ENCODE data around the gene GATM. TPM values are rescaled to one million over a fixed set of nuclear protein-coding genes. Genes with fewer than 3 reads are reported as not detected.
"Not testable (repeated sequence)": the region's sequence is repeated elsewhere in the genome, so short reads cannot be mapped to it uniquely, and the experiment has no call there.

GATM gene
- total RNA-seq, 1 experiment from 2014 or later: 9.5 TPM

- Histone ChIP-seq H3K36me3 (ENCODE audit: insufficient read depth, low read length, poor library complexity, severe bottlenecking) (no peaks in the 10 kb centered on the region), H3K4me3 (ENCODE audit: low read depth, low read length, poor library complexity, severe bottlenecking) (no peak overlapping the region), H3K27ac (ENCODE audit: low read depth, low read length, poor library complexity, severe bottlenecking) (no peak overlapping the region), H3K4me1 (ENCODE audit: insufficient read depth, low read length, poor library complexity, severe bottlenecking) (peaks cover 4% of the 10 kb centered on the region), H3K9me3 (ENCODE audit: low read depth, low read length, poor library complexity, severe bottlenecking) (no peaks in the 10 kb centered on the region), H3K27me3 (replicated peaks; ENCODE audit: insufficient read depth, low read depth, low read length, poor library complexity) (peaks cover 20% of the 10 kb centered on the region)
- ChIA-PET CTCF (no interaction called here), POLR2A (ENCODE audit: low non-redundant PET) (no interaction called here)
- no peak for DNase-seq (ENCODE audit: low spot score)
- intact Hi-C loops (cut with micrococcal nuclease; ENCODE audit: unreplicated experiment): no loop called here
- no TSS peak for BruUV-seq (replicated peaks)
- no peak for TF ChIP-seq CTCF (conservative IDR thresholded peaks at IDR 0.05; ENCODE audit: low read depth, low read length)
- TF ChIP-seq EZH2 (IDR thresholded peaks at IDR 0.05; ENCODE audit: borderline replicate concordance, low read depth, low read length, poor library complexity, severe bottlenecking): no peak
These were observed 6.0 kb downstream of the GATM start for GRCh38 chr15:45372041-45372995.

- Histone ChIP-seq H3K27me3 (replicated peaks; ENCODE audit: insufficient read depth, low read depth, low read length, poor library complexity) (peaks cover 12% of the 10 kb centered on the region), H3K4me1 (ENCODE audit: insufficient read depth, low read length, poor library complexity, severe bottlenecking) (no peaks in the 10 kb centered on the region), H3K4me3 (ENCODE audit: low read depth, low read length, poor library complexity, severe bottlenecking) (no peak overlapping the region), H3K36me3 (ENCODE audit: insufficient read depth, low read length, poor library complexity, severe bottlenecking) (no peaks in the 10 kb centered on the region), H3K27ac (ENCODE audit: low read depth, low read length, poor library complexity, severe bottlenecking) (no peak overlapping the region), H3K9me3 (ENCODE audit: low read depth, low read length, poor library complexity, severe bottlenecking) (no peaks in the 10 kb centered on the region)
- ChIA-PET POLR2A (ENCODE audit: low non-redundant PET) (no interaction called here), CTCF (no interaction called here)
- DNase-seq (ENCODE audit: low spot score): no peak
- no TSS peak for BruUV-seq (replicated peaks)
- no peak for TF ChIP-seq CTCF (conservative IDR thresholded peaks at IDR 0.05; ENCODE audit: low read depth, low read length)
- TF ChIP-seq EZH2 (IDR thresholded peaks at IDR 0.05; ENCODE audit: borderline replicate concordance, low read depth, low read length, poor library complexity, severe bottlenecking): no peak
- intact Hi-C loops (cut with micrococcal nuclease; ENCODE audit: unreplicated experiment): no loop called here
These were observed 6.8 kb downstream of the GATM start for GRCh38 chr15:45371546-45371945.

GRCh38 chr15:45370042-45370441, 8.3 kb downstream of the GATM start:
- POLR2A ChIA-PET (ENCODE audit: low non-redundant PET); H3K4me3 ChIP-seq (ENCODE audit: low read depth, low read length, poor library complexity, severe bottlenecking); CTCF ChIA-PET; H3K4me1 ChIP-seq (ENCODE audit: insufficient read depth, low read length, poor library complexity, severe bottlenecking); intact Hi-C loops (cut with micrococcal nuclease; ENCODE audit: unreplicated experiment); H3K27me3 ChIP-seq (replicated peaks; ENCODE audit: insufficient read depth, low read depth, low read length, poor library complexity); H3K27ac ChIP-seq (ENCODE audit: low read depth, low read length, poor library complexity, severe bottlenecking); BruUV-seq (replicated peaks); DNase-seq (ENCODE audit: low spot score); H3K36me3 ChIP-seq (ENCODE audit: insufficient read depth, low read length, poor library complexity, severe bottlenecking); H3K9me3 ChIP-seq (ENCODE audit: low read depth, low read length, poor library complexity, severe bottlenecking): not testable (repeated sequence)

GRCh38 chr15:45367222-45367621, 11.1 kb downstream of the GATM start:
- H3K4me3 ChIP-seq (ENCODE audit: low read depth, low read length, poor library complexity, severe bottlenecking); BruUV-seq (replicated peaks); intact Hi-C loops (cut with micrococcal nuclease; ENCODE audit: unreplicated experiment); H3K4me1 ChIP-seq (ENCODE audit: insufficient read depth, low read length, poor library complexity, severe bottlenecking); H3K27ac ChIP-seq (ENCODE audit: low read depth, low read length, poor library complexity, severe bottlenecking); CTCF ChIA-PET; H3K27me3 ChIP-seq (replicated peaks; ENCODE audit: insufficient read depth, low read depth, low read length, poor library complexity); H3K9me3 ChIP-seq (ENCODE audit: low read depth, low read length, poor library complexity, severe bottlenecking); DNase-seq (ENCODE audit: low spot score); POLR2A ChIA-PET (ENCODE audit: low non-redundant PET); H3K36me3 ChIP-seq (ENCODE audit: insufficient read depth, low read length, poor library complexity, severe bottlenecking): not testable (repeated sequence)
